Activated CD4-positive, alpha-beta T cell treated with anti-CD3 and anti-CD28 coated beads for 36 hours (primary cell): ENCODE results near the gene CHDH. TPM values are rescaled to one million over a fixed set of nuclear protein-coding genes. Genes with fewer than 3 reads are reported as not detected.

ENCODE experiments used
- total RNA-seq, 2 experiments: library from RNA; stranded (reverse); gene quantifications; one replicate each; pipeline ENCODE4 v1.2.3, GENCODE V29; 2021

The CHDH gene
- total RNA-seq, 2 experiments from 2014 or later, result 0.30 to 0.55 TPM

Other genes starting within 250 kb of the CHDH start
- gene IL17RB, start 149 bp upstream of the CHDH start, total RNA-seq, result under 1 TPM; 0.33 to 0.69 TPM
- gene ACTR8, start 35.7 kb upstream of the CHDH start, total RNA-seq, result 10 to 100 TPM; 26.0 to 28.9 TPM
- gene SELENOK, start 45.4 kb upstream of the CHDH start, total RNA-seq, result 10 to 100 TPM; 31.6 to 45.1 TPM